ENCODE data around the gene UCN2. TPM values are rescaled to one million over a fixed set of nuclear protein-coding genes. Genes with fewer than 3 reads are reported as not detected.

The UCN2 gene
- total RNA-seq, 1 experiment from 2014 or later = 0.68 TPM

GRCh38 chr3:48612309-48612708 lies 48.7 kb upstream of the UCN2 start:
- no peak overlapping the region for H2BK15ac ChIP-seq (ENCODE audit: low read depth, low read length)
- H3K27me3 Mint-ChIP-seq (ENCODE audit: low read depth) = no peaks in the 10 kb centered on the region

More at GRCh38 chr3:48612309-48612708, 48.7 kb upstream of the UCN2 start:
- H2BK120ac ChIP-seq (ENCODE audit: low read depth, low read length, poor library complexity, severe bottlenecking) = no peak overlapping the region
- peaks cover 6% of the 10 kb centered on the region; the same call in 1 of the 2 replicates for H3K79me2 ChIP-seq (ENCODE audit: insufficient read depth, low read length)
- H3K4ac ChIP-seq (ENCODE audit: low read depth, low read length) = no peak overlapping the region
- no peak for TF ChIP-seq CTCF (conservative IDR thresholded peaks at IDR 0.05)
- H3T11ph ChIP-seq (ENCODE audit: low read length) = no peak overlapping the region
- H2AK5ac ChIP-seq (ENCODE audit: insufficient read length, low read length) = no peak overlapping the region
- H3K23ac ChIP-seq (ENCODE audit: insufficient read length, low read depth, low read length) = no peak overlapping the region
- no peak overlapping the region for H3K18ac ChIP-seq (ENCODE audit: insufficient read length, low read depth, low read length)
- H3K9ac ChIP-seq (ENCODE audit: extremely low read depth, insufficient read length, low read length) = no peak overlapping the region
- no peak overlapping the region for H2BK5ac ChIP-seq (ENCODE audit: insufficient read length, low read length)
- H3K9me3 Mint-ChIP-seq = peaks cover 8 to 11% of the 10 kb centered on the region in 2 experiments
- no peak overlapping the region for H4K91ac ChIP-seq (ENCODE audit: insufficient read length, low read depth, low read length)
- no CpG with 5 or more reads among the region's 1 CpG for WGBS (ENCODE audit: extremely low coverage, insufficient read length, low lambda C conversion rate)
- no peak overlapping the region for H4K8ac ChIP-seq (replicated peaks; ENCODE audit: insufficient read length, low read depth, low read length)
- no peak overlapping the region for H2AFZ ChIP-seq (ENCODE audit: low read length)
- no peaks in the 10 kb centered on the region for H4K20me1 ChIP-seq (ENCODE audit: control insufficient read depth, insufficient read depth, insufficient read length)
- no peak overlapping the region for H3K14ac ChIP-seq (ENCODE audit: insufficient read depth, low read length)
- peaks cover 12% of the 10 kb centered on the region in 2 experiments for H3K4me1 Mint-ChIP-seq
- no peaks in the 10 kb centered on the region for H3K4me1 ChIP-seq (ENCODE audit: insufficient read depth, low read length)
- no peak overlapping the region for H3K27ac Mint-ChIP-seq
- DNase-seq = no peak
- no peak overlapping the region for H3K56ac ChIP-seq (ENCODE audit: insufficient read length, low read depth, low read length)
- H3K27ac ChIP-seq (ENCODE audit: insufficient read length, low read depth, low read length) = no peak overlapping the region
- H3K79me1 ChIP-seq (ENCODE audit: insufficient read depth, low read depth, low read length, poor library complexity, severe bottlenecking) = no peaks in the 10 kb centered on the region
- no peak overlapping the region for H2BK20ac ChIP-seq (ENCODE audit: low read depth, low read length, poor library complexity, severe bottlenecking)
- H4K5ac ChIP-seq (ENCODE audit: insufficient read length, low read depth, low read length) = no peak overlapping the region
- H3K4me2 ChIP-seq (ENCODE audit: insufficient read depth, insufficient read length, low read length) = no peak overlapping the region
- H3K27me3 ChIP-seq (ENCODE audit: insufficient read depth, low read length) = no peaks in the 10 kb centered on the region
- H3K23me2 ChIP-seq (ENCODE audit: insufficient read length, low read depth, low read length, poor library complexity, severe bottlenecking) = peaks cover 3% of the 10 kb centered on the region
- H3K36me3 Mint-ChIP-seq (ENCODE audit: insufficient read depth in 1 of 3, low read depth in 3 of 3) = peaks cover 15 to 34% (median 32%) of the 10 kb centered on the region in 3 experiments
- no peak overlapping the region for H3K4me3 Mint-ChIP-seq
- H2BK12ac ChIP-seq (ENCODE audit: insufficient read length, low read depth, low read length) = no peak overlapping the region
- H3K9me3 ChIP-seq (ENCODE audit: control insufficient read depth, low read depth, low read length) = no peaks in the 10 kb centered on the region
